ENCODE results near the gene IMPA2. TPM values are rescaled to one million over a fixed set of nuclear protein-coding genes. Genes with fewer than 3 reads are reported as not detected.

The IMPA2 gene
- total RNA-seq, 2 experiments from 2014 or later = 18.6 to 20.4 TPM

GRCh38 chr18:12015416-12016062 lies 34.2 kb downstream of the IMPA2 start:
- peaks cover 8% of the 10 kb centered on the region for H3K36me3 Mint-ChIP-seq (ENCODE audit: low read depth)

DNA sequence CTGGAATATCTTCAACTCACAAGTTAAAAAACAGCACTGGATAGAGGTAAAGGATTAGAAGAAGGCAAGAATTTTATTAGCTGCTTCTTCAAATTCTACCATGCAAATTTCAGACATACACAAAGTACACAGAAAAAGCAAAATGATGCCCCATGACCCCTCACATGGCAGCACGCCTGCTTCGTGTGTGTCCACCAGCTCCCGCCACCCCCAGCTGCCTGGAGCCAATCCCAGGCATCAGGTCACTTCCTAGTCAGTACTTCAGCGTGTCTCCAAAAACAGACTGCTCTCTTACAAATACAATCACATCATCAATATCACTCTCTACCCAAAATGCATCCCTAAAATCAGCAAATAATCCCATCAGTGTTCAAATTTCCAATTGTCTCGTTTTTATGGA lies 35.8 kb downstream of the IMPA2 start:
- no peak for DNase-seq
- Mint-ChIP-seq H3K27me3 (no peaks in the 10 kb centered on the region), H3K4me3 (no peak overlapping the region), H3K4me1 (no peaks in the 10 kb centered on the region), H3K9me3 (no peaks in the 10 kb centered on the region), H3K36me3 (ENCODE audit: low read depth) (peaks cover 13% of the 10 kb centered on the region), H3K27ac (no peak overlapping the region)
- POLR2A ChIA-PET = no interaction called here
- CTCF ChIA-PET = no interaction called here

More at GRCh38 chr18:12015416-12016062, 34.2 kb downstream of the IMPA2 start:
- no peaks in the 10 kb centered on the region for H3K27me3 Mint-ChIP-seq
- POLR2A ChIA-PET = no interaction called here
- H3K4me1 Mint-ChIP-seq = no peaks in the 10 kb centered on the region
- CTCF ChIA-PET = interaction anchor here (1.2 to 1.7 kb wide), 2 partner anchors 15 to 23 kb away, joined by 3 to 4 read pairs; no protein-coding TSS in a partner anchor
- no peaks in the 10 kb centered on the region for H3K9me3 Mint-ChIP-seq
- H3K4me3 Mint-ChIP-seq = no peak overlapping the region
- peak overlapping the region; percentile 25 for H3K27ac Mint-ChIP-seq
- no peak for DNase-seq

DNA sequence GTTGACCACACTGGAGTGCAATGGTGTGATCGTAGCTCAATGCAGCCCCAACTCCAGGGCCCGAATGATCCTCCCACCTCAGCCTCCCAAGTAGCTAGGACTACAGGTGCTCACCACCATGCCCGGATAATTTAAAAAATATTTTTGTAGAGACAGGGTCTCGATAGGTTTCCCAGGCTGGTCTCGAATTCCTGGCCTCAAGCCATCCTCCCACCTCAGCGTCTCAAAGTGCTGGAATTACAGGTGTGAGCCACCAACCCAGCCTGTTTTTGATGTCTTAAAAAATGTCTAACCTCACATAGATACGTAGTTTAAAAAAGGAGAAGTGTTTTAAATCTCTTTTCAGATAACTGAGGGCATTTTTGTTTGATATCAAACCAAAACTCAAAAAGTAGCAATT lies 37.6 kb downstream of the IMPA2 start:
- H3K4me3 Mint-ChIP-seq = no peak overlapping the region
- peaks cover 13% of the 10 kb centered on the region for H3K36me3 Mint-ChIP-seq (ENCODE audit: low read depth)

DNA sequence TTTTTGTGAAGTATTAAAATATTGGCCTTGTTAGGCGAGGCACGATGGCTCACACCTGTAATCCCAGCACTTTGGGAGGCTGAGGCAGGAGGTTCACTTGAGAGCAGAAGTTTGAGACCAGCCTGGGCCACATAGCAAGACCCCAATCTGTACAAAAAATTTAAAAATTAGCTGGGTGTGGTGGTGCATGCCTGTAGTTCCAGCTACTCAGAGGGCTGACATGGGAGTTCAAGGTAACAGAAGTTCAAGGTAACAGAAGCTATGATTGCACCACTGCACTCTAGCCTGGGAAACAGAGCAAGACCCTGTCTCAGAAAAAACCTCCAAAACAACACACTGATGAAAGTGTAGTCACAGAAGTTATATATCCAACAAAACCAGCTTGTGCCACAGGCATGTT lies 39.8 kb downstream of the IMPA2 start:
- CTCF ChIA-PET = interaction anchor here (1.4 kb wide), 1 partner anchor 83 kb away, joined by 4 read pairs; no protein-coding TSS in a partner anchor
- Mint-ChIP-seq H3K4me1 (no peaks in the 10 kb centered on the region), H3K9me3 (no peaks in the 10 kb centered on the region), H3K27ac (no peak overlapping the region), H3K27me3 (no peaks in the 10 kb centered on the region), H3K36me3 (ENCODE audit: low read depth) (peaks cover 13% of the 10 kb centered on the region), H3K4me3 (no peak overlapping the region)
- no peak for DNase-seq
- POLR2A ChIA-PET = no interaction called here

More for the DNA sequence above, 37.6 kb downstream of the IMPA2 start:
- ChIA-PET CTCF (interaction anchor here (1.6 kb wide), 1 partner anchor 8 kb away, joined by 3 read pairs; no protein-coding TSS in a partner anchor), POLR2A (no interaction called here)
- Mint-ChIP-seq H3K4me1 (no peaks in the 10 kb centered on the region), H3K27ac (no peak overlapping the region), H3K9me3 (no peaks in the 10 kb centered on the region), H3K27me3 (no peaks in the 10 kb centered on the region)
- no peak for DNase-seq

DNA sequence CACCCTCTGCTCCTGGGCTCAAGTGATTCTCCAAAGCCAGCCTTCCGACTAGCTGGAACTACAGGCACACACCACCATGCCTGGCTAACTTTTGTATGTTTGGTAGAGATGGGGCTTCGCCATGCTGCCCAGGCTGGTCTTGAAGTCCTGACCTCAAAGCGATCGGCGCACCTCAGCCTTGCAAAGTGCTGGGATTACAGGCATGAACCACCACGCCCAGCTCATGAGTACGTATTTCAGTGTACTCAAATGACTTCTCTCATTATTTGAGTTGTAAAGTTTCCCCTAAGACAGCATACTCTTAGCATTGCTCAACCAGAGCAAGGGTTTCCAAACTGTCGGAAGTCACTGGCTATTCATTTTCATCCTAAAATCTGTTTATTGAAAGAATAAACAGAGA lies 40.3 kb downstream of the IMPA2 start:
- Mint-ChIP-seq H3K4me3 (no peak overlapping the region), H3K4me1 (no peaks in the 10 kb centered on the region), H3K36me3 (ENCODE audit: low read depth) (peaks cover 13% of the 10 kb centered on the region), H3K27ac (no peak overlapping the region), H3K27me3 (no peaks in the 10 kb centered on the region), H3K9me3 (no peaks in the 10 kb centered on the region)
- DNase-seq = no peak
- CTCF ChIA-PET = interaction anchor here (1.4 kb wide), 1 partner anchor 84 kb away, joined by 4 read pairs; no protein-coding TSS in a partner anchor
- POLR2A ChIA-PET = no interaction called here

- H3K4me1 Mint-ChIP-seq = no peaks in the 10 kb centered on the region
- H3K27ac Mint-ChIP-seq = no peak overlapping the region
- ChIA-PET POLR2A (no interaction called here), CTCF (no interaction called here)
- H3K27me3 Mint-ChIP-seq = no peaks in the 10 kb centered on the region
- no peak overlapping the region for H3K4me3 Mint-ChIP-seq
- H3K9me3 Mint-ChIP-seq = no peaks in the 10 kb centered on the region
- H3K36me3 Mint-ChIP-seq (ENCODE audit: low read depth) = peaks cover 6% of the 10 kb centered on the region
- DNase-seq = no peak
These were observed 42.1 kb downstream of the IMPA2 start for GRCh38 chr18:12023375-12023774.

- DNase-seq = no peak
- Mint-ChIP-seq H3K4me1 (peaks cover 2% of the 10 kb centered on the region), H3K27ac (no peak overlapping the region), H3K27me3 (no peaks in the 10 kb centered on the region), H3K9me3 (no peaks in the 10 kb centered on the region), H3K36me3 (ENCODE audit: low read depth) (no peaks in the 10 kb centered on the region), H3K4me3 (no peak overlapping the region)
- ChIA-PET CTCF (no interaction called here), POLR2A (no interaction called here)
These were observed 45.3 kb downstream of the IMPA2 start for GRCh38 chr18:12026562-12026961.

- no peaks in the 10 kb centered on the region for H3K36me3 Mint-ChIP-seq (ENCODE audit: low read depth)
- CTCF ChIA-PET = interaction anchor here (0.7 kb wide), 1 partner anchor 152 kb away, joined by 4 read pairs; no protein-coding TSS in a partner anchor
- POLR2A ChIA-PET = no interaction called here
- no peak for DNase-seq
- no peak overlapping the region for H3K27ac Mint-ChIP-seq
- no peaks in the 10 kb centered on the region for H3K27me3 Mint-ChIP-seq
- H3K4me1 Mint-ChIP-seq = peaks cover 2% of the 10 kb centered on the region
- no peaks in the 10 kb centered on the region for H3K9me3 Mint-ChIP-seq
- H3K4me3 Mint-ChIP-seq = no peak overlapping the region
These were observed 45.7 kb downstream of the IMPA2 start for GRCh38 chr18:12027046-12027445.

DNA sequence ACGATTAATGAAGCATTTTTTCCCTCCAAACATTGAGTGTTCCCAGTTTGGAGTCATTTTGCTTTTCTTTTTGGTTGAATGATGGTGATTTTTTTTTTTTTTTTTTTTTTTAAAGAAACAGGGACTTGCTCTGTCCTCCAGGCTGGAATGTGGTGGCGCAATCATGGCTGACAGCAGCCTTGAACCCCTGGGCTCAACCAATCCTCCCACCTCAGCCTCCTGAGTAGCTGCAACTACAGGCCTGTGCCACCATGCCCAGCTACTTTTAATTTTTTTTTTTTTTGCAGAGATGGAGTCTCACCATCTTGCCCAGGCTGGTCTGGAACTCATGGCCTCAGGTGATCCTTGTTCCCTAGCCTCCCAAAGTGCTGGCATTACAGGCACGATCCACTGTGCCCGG lies 46.2 kb downstream of the IMPA2 start:
- Mint-ChIP-seq H3K4me3 (no peak overlapping the region), H3K36me3 (ENCODE audit: low read depth) (no peaks in the 10 kb centered on the region), H3K4me1 (peaks cover 2% of the 10 kb centered on the region), H3K9me3 (no peaks in the 10 kb centered on the region), H3K27me3 (no peaks in the 10 kb centered on the region), H3K27ac (no peak overlapping the region)
- ChIA-PET CTCF (interaction anchor here (0.7 kb wide), 1 partner anchor 153 kb away, joined by 4 read pairs; no protein-coding TSS in a partner anchor), POLR2A (no interaction called here)
- DNase-seq = no peak

DNA sequence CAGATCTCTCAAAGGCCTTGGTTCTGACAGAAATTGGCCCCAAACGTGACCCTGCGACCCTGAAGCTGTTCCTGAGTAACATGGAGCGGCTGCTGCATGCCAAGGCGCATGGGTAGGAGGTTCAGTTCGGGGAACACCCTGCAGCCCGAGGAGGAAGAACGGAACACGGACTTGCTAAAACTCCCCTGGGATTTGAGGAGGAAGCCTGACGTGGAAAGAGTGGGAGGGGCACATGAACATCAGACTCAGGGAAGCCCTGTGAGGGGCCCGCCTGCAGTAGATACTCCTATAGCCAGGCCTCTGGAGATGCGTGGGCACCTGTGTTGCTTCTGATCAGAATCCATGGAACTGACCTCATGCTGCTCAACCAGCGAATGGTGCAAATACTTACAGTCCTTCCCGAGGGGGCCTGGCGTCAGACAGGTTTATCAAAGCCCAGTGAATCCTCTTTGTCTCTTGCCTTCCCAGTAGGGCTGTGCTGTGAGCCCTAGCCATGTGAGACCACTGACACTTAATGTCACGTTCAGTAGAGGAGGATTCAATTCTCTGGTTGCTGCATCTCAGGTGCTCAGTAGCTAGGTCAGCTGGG lies 46.8 kb downstream of the IMPA2 start:
- H3K36me3 Mint-ChIP-seq (ENCODE audit: low read depth) = no peaks in the 10 kb centered on the region
- no peaks in the 10 kb centered on the region for H3K9me3 Mint-ChIP-seq
- no peak for DNase-seq
- no peak overlapping the region for H3K27ac Mint-ChIP-seq
- H3K27me3 Mint-ChIP-seq = no peaks in the 10 kb centered on the region
- POLR2A ChIA-PET = no interaction called here
- no peak overlapping the region for H3K4me3 Mint-ChIP-seq
- CTCF ChIA-PET = interaction anchor here (0.6 kb wide), 1 partner anchor 10 kb away, joined by 3 read pairs; no protein-coding TSS in a partner anchor
- H3K4me1 Mint-ChIP-seq = peaks cover 2% of the 10 kb centered on the region

DNA sequence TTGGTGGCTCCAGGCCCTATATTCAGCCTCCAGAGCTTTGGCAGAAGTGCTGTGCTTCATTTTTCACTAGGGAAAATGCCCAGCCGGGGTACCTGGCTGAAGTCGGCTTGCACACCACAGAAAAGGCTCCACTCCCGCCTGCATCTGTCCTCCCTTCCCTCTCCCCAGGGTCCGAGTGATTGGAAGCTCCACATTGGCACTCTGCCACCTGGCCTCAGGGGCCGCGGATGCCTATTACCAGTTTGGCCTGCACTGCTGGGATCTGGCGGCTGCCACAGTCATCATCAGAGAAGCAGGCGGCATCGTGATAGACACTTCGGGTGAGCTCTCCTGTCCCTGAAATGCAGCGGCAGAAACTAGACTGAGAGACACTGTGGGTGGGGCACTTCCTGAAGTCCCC lies 47.4 kb downstream of the IMPA2 start:
- POLR2A ChIA-PET = no interaction called here
- Mint-ChIP-seq H3K36me3 (ENCODE audit: low read depth) (no peaks in the 10 kb centered on the region), H3K4me3 (no peak overlapping the region), H3K4me1 (peaks cover 2% of the 10 kb centered on the region), H3K27me3 (no peaks in the 10 kb centered on the region), H3K27ac (no peak overlapping the region), H3K9me3 (no peaks in the 10 kb centered on the region)
- CTCF ChIA-PET = interaction anchor here (0.6 kb wide), 1 partner anchor 10 kb away, joined by 3 read pairs; no protein-coding TSS in a partner anchor
- DNase-seq = no peak

DNA sequence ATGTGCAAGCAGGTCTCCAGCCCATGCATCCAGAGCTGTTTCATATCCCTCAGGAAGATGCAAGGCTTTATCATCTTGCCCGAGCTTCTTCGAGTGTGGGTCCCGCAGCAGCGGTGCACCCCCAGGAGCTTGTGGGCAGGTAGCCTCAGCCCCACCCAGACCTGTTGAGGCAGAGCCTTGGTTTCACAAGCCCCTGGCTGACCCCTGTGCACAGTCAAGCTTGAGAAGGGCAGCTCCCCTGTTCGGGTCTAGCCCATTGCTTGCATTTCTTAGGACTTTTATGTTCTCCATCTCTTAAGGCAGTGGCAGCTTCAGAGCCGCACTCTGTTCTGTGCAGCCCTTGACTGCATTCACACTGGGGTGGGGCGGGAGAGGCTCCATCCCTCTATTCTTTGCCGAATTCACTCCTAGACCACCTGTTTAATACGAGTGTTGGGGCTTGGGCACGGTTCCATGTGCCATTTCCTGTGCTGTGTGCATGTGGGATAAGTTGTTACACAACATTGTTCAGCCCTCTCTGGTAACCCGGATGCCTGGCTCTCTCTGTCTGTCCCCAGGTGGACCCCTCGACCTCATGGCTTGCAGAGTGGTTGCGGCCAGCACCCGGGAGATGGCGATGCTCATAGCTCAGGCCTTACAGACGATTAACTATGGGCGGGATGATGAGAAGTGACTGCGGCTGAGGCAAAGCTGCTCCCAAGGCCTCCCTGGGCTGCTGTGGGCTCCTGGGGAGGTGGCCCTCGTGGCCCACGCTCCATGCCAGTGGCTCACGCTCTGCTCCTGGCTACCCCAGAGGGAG lies 48.7 kb downstream of the IMPA2 start:
- no peak for DNase-seq
- Mint-ChIP-seq H3K9me3 (no peaks in the 10 kb centered on the region), H3K4me3 (no peak overlapping the region), H3K27me3 (no peaks in the 10 kb centered on the region), H3K36me3 (ENCODE audit: low read depth) (no peaks in the 10 kb centered on the region), H3K4me1 (peaks cover 2% of the 10 kb centered on the region), H3K27ac (no peak overlapping the region)
- ChIA-PET POLR2A (no interaction called here), CTCF (no interaction called here)

DNA sequence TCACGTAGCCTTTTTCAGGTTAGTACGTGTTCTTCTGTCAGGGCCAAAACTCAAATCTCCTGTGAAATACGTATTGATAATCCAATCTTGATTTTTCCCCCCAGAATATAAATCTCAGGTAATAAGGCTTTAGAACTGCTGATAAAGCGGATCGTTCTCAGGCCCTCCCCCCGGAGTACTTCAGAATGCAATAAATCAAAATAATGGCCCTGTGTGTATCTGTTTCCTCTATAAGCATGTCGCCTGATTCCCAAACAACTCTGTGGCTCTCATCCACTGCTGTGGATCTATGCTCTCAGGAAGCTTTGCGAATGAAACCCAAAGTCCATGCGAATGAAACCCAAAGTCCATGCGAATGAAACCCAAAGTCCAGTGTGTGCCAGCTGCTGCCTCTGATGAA lies 49.4 kb downstream of the IMPA2 start:
- peaks cover 2% of the 10 kb centered on the region for H3K4me1 Mint-ChIP-seq
- no peaks in the 10 kb centered on the region for H3K27me3 Mint-ChIP-seq
- H3K36me3 Mint-ChIP-seq (ENCODE audit: low read depth) = no peaks in the 10 kb centered on the region
- H3K27ac Mint-ChIP-seq = no peak overlapping the region
- CTCF ChIA-PET = interaction anchor here (0.6 kb wide), 1 partner anchor 77 kb away, joined by 4 read pairs; no protein-coding TSS in a partner anchor
- no peak overlapping the region for H3K4me3 Mint-ChIP-seq
- DNase-seq = no peak
- POLR2A ChIA-PET = no interaction called here
- no peaks in the 10 kb centered on the region for H3K9me3 Mint-ChIP-seq
